ENCODE data around the gene ABTB2.

The ABTB2 gene

DNA sequence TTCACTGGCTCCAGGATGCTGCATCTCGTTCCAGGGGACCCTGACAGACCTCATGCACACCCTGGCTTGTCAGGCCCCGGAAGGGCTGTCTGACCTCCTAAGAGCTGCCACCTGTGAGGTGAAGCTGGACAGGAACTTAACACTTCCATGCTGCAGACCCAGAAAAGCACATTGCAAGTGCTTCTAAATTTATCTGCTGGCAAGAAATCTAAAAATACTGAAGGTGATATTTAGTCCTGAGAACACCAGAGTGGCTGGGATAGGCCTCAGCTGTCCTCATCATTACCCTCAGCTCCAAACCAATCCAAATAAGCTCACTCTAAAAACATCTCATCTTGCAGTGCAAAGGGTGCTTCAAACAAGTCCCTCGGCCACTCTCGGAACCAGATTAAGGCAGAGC lies 46.7 kb downstream of the ABTB2 start:
- no peak for DNase-seq

DNA sequence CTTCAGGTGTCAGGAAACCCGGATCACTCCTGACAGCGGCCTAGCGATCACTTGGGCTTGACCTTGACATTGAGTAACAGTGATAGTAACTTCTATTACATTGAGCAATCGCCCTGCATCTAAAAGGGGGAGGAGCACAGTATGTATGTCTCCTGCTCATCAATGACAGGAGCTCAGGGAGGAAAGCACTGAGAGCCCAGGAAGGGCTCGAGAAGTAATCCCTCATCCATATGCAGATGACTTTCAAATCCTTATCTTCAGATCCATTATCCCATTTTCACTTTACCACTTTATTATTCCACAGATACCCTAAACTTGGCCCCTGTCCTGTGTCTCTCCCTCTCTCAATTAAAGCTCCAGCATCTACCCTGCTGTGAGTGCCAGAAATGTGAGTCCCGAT lies 47.8 kb downstream of the ABTB2 start:
- DNase-seq = no peak

DNA sequence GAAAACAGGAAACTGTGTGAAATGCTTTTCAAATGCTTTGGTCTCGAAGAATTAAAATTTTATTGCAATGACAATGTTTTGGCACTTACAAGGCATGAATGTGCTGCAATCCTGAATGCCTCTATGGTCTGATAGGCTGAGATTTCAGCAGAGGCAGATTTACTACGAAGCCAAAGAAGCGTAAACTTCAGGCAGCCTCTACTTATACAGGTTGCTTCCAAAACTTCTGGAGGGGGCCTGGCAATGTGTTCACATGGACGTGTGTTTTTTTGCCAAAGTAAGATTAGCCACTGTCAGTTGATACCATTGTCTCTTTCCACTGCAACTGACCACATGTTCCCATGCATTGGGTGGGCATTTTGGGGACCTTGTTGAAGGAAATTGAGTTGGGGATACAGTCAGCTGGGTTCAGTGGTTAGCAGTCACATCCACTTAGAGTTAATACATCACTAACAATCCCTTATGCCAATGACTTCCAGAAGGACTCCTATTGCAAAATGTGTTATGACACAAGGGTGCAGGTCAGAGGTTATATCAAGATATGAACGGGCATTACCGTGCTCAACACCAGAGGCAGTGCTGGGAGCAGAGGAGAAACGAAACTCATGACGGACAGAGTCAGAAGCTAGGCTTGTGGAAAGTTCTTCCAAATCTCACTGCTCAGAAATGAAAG lies 48.8 kb downstream of the ABTB2 start:
- DNase-seq = peak; percentile 45

DNA sequence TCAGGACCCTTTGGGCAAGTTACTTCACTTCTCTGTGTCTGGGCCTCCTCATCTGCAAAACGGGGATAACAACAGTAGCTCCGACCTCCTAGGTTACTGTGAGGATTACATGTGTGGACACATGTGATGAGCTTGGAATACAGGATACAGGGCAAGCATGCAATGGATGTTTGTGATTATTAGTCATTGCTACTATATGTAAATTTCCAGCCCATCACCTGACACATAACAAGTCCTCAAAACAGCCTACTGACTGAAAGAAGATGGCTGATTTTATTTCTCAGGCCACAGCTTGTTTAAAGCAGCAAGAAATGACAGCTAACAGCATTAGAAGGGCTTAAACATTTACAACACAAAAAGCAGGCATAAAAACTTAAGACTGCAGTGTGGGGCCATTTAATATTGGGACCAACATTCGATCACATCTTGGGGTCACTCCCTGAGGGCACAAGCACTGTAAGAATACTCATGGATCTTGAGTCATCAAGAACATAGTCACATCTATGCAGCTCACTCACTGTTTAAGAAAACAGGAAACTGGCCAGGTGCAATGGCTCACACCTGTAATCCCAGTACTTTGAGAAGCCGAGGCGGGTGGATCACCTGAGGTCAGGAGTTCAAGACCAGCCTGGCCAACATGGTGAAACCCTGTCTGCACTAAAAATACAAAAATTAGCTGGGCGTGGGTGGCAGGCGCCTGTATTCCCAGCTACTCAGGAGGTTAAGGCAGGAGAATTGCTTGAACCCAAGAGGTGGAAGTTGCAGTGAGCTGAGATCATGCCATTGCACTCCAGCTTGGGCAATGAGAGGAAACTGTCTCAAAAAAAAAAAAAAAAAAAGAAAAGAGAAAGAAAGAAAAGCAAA lies 49.5 kb downstream of the ABTB2 start:
- DNase-seq = no peak

DNA sequence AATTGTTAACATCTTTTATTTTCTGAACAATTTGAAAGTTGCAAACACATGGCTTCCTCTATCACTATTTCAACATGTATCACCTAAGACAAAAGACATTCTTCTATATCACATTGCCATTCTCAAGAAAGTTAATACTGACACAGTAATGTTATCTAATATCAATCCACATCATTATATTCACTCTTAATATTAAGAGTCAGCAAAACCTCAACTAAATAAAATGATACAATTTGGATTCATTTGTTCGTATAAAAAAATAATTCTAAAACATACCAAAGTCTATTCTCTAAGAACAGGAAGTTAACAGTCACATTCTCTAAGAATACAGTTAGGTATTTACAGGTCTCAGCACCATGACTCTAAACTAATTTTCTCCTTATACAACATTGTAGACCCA lies 52.0 kb downstream of the ABTB2 start:
- DNase-seq = no peak

DNA sequence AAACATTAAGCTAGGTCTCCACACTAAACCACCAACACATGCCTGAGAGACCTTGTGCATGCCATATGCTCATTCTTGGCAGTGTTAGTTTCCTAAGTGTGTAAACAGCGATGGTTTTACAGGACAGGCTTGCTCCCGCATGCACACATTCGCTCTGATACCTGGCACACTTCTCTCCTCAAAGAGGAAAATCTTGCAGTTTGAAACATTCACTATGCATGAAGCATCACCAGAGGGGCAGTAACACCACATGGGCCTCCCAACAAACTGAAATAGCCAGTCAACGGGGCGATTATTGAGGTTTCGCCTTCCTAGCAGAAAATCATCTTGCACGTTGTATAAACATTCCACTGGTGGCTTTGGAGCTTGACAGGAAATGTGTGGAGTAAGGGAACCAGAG lies 52.6 kb downstream of the ABTB2 start:
- DNase-seq = no peak

DNA sequence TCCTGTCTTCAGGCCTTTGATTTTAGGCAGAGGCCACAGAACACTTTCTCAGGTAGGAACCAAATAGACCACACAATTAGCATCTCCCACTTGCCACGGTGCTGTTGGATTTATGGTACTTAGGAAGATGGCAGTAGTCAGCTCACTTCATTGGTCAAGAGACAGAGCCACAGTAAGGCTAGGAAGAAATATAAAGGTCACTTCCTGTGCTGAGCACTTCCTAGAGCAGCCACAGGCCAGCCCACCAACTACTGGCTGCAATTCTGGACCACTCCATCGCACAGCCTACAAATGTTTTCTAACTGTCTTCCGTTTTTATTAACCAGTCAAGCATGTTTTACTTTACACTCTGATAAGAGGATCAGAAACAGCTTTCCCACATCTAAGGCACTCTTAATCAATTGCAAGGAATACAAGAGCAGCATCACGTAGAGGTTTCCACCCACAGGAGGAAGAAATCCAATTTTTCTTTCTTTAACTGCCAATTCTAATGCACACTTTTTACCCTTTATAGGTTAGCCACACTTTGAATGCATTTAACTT lies 54.7 kb downstream of the ABTB2 start:
- no peak for DNase-seq

DNA sequence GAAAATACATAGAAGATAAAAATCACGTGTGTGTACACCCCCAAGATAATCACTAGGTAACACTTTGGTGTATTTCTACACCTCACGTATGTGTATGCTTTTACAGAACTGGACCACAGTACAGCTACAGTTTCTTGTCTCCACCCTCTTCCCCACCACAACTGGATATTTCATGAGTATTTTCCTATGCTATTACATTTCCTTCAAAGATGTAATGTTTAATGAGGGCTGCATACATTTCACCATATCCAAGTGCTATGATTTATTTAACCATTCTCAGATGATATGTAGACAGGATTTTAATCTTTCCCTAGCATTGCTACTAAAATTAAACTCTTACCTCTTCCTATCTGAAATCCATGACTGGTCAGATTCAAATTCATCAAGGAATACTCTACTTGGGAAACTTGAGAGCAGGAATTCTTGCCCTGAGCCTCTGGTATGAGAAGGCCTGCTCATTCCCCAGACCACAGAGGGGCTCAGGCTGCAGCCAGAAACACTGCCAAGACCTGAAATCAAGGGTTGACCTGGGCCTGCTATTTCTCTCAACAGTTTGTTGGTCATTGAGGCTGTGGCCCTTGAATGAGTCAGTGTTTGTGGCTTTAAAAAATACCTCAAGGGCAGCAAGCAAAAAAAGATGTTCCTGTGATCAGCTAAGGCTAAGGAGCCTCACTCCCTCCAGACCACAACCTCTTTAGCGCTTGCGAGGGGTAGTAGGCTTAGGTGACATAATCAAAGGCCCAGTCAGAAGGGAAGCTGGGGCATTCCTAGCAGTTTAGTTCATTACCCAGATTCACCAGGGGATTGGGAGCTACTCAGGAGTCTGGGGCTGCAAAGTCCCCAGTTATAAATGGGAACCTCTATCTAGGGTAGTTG lies 55.5 kb downstream of the ABTB2 start:
- no peak for DNase-seq

DNA sequence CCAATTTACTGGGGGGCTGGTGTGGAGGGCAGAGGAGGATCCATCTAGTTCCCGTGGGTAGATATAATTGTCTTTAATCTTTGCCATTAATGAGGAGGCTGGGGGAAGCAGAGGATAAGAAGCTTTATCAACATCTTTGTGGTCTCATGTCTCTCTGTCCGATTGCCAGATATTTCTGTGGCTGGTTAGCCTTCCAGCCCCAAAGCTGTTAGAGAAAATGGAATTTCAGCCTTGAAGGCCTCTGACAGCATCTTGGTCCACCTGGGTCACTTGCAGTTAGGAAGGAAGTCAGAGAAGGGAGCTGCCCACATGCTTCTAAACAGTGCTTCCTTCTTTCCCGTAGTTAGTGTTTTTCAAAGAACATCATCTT lies 56.9 kb downstream of the ABTB2 start:
- no peak for DNase-seq

DNA sequence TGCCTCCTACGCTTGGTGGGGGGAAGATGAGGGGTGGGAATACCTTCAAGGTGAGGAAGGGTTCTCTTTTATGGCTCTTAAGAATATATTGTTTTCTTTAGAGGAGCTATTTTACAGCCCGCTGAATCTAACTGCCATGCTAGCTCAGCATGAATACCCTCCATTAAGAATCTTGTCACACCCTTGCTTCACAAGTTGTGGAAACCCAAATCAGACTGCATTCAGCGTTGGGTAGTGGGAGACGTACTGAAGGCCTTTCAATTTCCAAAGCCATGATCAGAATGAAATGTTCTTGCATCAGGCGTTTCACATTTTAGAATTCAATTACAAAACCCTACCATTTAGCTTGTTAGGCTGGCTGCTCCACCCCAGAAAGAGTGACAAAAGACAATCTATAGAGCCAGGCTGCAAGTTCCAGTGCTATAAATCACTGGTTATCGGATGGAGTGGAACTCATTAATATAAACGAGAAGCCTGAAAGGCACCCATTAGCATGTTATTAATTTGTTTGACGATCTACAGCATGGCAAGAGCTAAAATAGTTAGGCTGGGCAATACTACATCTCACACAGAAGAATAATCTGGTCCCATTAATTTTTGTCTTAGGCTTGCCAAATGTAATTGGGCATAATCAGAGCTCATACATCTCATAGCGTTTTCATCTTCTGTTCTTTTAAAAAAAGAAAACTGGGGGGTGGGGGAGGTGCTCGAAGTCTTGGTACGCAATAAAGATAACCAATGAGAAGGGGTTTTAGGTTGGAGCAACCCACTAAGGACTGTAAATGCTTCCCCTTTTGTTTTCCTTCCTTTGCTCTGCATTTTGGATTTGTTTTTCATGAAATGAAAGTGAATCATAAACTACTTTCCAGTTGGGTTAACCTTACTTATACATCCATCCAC lies 57.5 kb downstream of the ABTB2 start:
- no peak for DNase-seq

DNA sequence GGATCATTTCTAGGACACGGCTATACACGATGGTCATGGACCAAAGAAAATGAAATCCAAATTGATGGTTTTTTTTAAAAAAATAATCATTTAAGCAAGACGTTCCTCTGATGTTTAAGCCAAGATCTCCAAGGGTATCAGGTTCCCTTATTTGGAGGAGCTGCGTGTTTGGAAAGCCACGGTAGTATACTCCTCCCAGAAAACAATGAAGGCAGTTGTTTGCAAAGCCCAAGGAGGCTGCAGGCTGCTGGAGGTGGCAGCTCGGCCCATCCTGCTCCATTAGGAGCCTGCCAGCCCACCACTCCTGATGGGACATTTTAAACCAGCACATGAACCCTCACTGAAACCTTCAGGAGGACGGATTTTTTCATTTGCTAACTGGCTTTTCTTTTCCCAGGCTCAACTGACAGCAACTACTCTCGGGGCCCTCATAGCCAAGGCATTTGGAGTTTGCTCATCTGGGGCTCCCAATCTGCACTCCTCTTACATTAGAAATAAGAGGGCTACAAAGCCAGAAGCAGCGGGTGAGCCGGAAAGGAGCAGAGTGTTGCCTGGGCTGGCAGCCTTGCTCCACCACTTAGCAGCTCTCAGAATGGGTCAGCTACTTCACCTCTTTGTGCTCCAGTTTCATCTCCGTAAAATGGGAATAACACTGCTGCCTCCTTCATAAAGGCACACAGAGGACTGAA lies 58.4 kb downstream of the ABTB2 start:
- DNase-seq = no peak

DNA sequence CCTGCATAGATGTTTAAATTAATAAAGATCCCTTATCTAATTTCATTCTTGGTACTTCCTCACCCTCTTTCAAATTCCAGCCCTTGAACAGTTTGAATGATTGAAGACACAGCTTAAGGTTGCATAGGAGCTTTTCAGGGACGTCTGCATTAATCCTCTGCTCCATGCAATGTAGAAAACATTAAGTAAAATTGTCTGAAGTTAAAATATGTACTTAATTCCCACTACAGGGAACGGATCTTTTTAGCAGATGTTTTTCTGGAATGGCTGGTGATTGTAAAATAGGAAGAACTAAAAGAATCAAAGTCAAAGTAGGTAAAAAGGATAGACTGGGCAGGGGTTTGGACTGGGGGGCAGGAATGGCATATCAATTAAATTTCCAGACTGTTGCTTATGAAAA lies 58.9 kb downstream of the ABTB2 start:
- DNase-seq = no peak

DNA sequence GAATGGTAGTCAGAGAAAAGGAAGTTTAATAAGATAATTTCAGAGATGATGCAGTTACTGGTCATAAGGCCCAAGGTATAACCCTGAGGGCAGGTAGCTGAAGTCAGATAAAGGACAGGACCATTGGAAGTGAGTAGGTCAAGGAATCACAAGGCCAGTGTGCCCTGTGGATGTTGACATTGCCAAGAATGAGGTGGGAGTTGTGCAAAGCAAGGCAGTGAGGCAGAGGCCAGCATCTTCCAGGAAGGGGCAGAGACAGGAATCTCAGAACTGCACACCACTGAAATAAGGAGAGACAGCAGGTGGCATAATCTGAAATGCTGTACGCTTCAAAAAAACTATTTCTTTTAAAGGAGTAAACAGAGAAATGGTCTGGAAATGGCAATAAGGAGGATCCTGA lies 61.4 kb downstream of the ABTB2 start:
- DNase-seq = no peak

DNA sequence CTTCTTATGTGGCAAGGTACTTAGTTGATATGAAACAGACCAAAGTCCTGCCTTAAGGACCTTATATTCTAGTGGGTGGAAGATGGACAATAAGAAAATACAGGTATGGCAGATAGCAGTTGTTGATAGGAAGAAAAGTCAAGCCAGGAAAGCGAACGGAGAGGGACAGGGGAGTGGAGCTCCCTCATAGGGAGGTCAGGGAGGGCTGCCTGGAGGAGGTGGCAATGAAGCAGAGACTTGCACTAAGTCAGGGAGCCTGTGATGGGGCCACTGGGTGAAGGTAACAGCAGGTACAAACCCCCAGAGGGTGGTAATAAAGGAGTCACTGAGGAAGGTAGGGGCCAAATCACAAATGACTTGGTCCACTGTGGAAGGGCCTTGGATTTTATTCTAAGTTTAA lies 65.3 kb downstream of the ABTB2 start:
- no peak for DNase-seq

DNA sequence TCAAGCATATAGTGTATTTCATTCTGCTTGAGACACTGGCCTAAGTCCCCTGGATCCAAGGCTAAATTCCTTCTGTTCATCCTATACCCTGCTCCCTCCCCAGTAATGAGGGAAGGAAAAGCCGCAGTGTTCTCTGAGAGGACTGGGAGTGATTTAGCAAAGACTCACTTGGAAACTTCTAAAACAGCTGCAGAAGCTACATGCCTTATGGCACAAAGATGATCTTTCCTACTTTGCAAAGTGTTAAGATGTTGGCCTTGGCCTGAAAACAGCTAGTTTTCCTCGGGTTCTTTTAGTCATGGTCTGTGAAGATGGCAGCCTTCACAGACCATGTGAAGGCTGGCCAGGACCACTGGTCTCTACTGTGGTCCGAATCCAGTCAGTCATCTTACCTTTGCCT lies 65.7 kb downstream of the ABTB2 start:
- DNase-seq = no peak

DNA sequence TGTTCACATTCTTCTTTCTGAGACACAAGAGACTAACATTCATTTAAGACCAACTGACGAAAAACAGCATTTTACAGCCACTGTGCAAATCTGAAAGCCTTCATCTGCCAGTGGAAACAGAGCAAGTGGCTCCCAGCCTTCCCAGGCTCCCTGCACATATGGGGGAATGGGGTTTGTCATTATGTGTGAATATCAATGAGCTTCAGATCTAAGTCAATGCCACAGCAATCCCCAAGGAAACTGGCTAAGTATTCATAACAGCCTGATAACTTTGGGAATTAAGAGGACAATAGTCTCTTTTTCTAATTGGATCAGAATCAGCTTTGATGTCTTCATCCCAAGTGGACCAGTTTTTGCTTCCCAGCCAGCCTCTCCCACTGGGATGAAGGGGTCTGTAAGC lies 66.9 kb downstream of the ABTB2 start:
- DNase-seq = no peak

DNA sequence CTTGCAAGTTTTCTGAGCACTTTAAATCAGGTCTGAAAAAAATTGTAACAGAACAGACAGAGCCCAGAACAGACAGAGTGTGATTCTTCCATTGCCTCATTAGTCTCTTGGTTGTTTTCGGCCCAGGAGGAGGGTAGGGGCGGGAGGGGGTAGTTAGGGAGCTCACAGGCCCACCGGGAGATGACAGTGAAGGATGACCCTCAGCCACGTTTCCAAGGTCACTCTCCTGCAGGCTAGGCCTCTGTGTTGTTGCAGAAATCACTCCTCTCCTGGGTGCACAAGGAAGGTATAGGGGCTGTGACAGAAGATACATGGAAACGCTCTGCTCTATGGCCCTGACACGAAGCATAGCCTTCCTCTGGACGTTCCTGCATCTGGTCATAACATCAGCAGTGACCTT lies 69.3 kb downstream of the ABTB2 start:
- DNase-seq = no peak

DNA sequence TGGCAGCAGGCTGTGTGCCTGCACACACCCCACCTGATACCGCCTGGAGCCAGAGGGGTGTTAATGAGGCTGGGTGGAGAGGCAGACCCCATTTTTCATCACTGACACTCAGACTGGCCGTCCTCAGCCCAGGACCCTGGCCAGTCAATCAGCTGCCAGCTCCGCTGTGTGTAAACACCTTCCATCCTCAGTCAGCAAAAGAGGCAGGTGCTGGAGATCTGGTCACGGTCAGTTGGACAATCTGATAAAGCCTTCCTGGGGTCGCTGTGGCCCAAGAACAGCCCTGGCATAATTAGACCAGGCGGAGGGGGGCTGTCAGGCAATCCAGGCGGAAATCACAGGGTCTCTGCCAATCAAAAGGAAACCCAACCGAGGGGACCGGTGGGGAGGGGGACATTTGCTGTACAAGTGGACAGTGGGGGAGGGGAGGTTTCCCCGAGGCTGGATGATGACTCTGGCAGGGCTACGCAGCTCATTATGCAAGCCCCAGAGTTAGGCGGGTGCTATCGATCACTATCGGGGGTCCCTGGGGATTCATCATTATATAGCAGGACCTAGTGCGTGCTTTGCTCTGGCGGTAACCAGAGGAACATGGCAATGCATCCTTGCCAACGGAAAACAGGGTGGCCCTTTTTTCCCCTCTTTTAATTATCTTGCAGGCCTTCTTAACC lies 72.9 kb downstream of the ABTB2 start:
- no peak for DNase-seq

DNA sequence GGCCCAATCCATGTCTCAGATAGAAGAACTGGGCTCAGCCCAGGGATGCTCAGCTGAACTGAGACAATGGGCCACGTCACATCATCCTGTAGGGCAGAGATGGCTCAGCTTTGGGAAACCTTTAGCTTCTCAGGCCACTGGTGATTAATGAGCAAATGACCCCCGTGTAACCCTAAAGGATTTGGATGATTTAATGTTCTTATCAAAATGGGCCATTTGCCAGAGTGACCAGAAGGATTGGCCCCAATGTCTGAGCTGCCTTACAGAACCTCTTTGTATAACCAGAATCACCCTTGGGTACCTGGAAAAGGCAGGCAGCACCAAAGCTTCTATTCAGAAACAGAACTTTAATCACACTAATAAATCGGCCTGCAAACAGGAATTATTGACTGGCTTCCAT lies 73.7 kb downstream of the ABTB2 start:
- DNase-seq = no peak

DNA sequence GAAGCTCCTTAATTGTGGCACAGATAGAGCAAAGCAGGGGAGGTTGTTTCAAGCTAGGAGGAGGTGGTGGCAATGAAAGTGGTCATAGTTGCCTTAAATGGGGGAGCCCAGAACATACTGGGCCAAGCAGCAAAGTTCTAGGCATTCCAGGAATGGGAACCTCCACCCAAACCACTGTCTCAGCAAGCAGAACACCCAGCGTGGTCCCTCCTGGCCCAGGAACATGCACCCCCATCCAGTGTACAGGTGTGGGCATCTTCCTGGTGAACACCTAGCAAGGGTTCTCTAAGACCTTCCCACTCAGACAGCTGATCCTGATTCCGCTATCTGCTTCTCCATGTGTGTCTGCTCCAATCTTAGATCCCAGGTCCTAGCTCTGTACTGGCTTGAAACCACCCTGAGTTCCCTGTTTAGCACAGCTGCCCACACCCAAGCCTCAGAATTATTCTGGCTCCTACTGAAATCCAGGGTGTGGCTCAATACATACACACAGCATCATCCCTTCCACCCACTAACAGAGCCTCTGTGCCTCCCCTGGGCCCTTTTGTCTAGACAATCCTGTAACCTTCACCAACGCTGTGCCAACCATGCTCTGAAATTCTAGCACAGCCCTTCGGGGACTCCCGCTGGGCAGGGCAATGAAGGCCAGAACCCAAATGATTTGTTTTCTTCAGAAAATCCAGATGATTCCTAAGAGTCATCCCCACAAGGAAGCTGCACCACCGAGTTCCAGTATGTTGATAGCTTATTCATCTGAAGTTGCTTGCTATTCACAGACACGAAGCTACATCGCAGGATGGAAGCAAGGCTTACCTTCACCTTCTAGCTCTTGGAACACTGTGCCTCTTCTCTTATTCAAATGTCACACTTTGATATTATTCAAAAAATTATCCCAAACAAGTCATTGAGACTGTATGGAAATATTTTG lies 76.6 kb downstream of the ABTB2 start:
- no peak for DNase-seq
